Thyroid gland (tissue), 4 donors: ENCODE measurements around the gene STMND1.

Source experiments
- CTCF ChIP-seq, 6 experiments: fragments of 200-600 bp in 3 of 6; fragments of 450-650 bp in 3 of 6; sonication (generic) in 3 of 6; IDR thresholded peaks; one replicate each; pipeline ENCODE4 v1.5.1; 2016 to 2019; ENCODE audit warnings: antibody characterized with exemption in 6 of 6, mild to moderate bottlenecking in 2 of 6, inconsistent platforms in 1 of 6, moderate library complexity in 1 of 6
- POLR2A ChIP-seq, 2 donors: fragments of 450-650 bp; IDR thresholded peaks; one replicate each; pipeline ENCODE4 v1.6.1; 2017; ENCODE audit warnings: antibody characterized with exemption in 2 of 2, mild to moderate bottlenecking in 2 of 2, moderate library complexity in 1 of 2

DNA sequence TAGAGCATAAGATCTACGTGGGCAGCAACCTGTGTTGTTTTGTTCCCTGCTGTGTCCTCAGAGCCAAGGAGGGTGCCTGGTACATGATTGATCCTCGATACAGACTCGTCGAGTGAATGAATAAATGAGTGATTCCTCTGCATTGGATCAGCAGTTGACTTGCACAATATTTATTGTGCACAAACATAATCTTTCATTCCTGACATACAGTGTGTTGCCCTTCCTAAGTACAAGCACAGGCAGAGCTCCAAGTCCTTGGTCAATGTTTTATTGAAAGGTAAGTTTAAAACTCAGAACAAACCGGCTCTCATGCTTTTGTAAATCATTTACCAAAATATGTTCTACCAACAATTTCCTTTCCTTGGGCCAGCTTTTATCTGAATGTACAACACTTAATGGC is 57.4 kb downstream of the STMND1 start:
- TF ChIP-seq POLR2A (IDR thresholded peaks at IDR 0.05) (no peak), CTCF (IDR thresholded peaks at IDR 0.05) (no peak)
